DOHH2 (cell line): ENCODE data around the gene CNTNAP2.

Source experiments
- EZH2phosphoT487 ChIP-seq: fragments of 200-600 bp; sonication (generic); IDR thresholded peaks from 2 replicates; pipeline ENCODE4 v1.6.1; 2017; ENCODE audit warnings: borderline replicate concordance, mild to moderate bottlenecking, antibody characterized with exemption, low read length, moderate library complexity, mixed read lengths
- TF ChIP-seq, protein P1 (sequence below): fragments of 200-600 bp; sonication (generic); IDR thresholded peaks from one replicate; pipeline ENCODE4 v1.5.1; 2014; ENCODE audit warnings: antibody characterized with exemption, mild to moderate bottlenecking, low read depth, low read length; ENCODE audit not compliant: poor library complexity, severe bottlenecking

- TF ChIP-seq, protein P1, sequence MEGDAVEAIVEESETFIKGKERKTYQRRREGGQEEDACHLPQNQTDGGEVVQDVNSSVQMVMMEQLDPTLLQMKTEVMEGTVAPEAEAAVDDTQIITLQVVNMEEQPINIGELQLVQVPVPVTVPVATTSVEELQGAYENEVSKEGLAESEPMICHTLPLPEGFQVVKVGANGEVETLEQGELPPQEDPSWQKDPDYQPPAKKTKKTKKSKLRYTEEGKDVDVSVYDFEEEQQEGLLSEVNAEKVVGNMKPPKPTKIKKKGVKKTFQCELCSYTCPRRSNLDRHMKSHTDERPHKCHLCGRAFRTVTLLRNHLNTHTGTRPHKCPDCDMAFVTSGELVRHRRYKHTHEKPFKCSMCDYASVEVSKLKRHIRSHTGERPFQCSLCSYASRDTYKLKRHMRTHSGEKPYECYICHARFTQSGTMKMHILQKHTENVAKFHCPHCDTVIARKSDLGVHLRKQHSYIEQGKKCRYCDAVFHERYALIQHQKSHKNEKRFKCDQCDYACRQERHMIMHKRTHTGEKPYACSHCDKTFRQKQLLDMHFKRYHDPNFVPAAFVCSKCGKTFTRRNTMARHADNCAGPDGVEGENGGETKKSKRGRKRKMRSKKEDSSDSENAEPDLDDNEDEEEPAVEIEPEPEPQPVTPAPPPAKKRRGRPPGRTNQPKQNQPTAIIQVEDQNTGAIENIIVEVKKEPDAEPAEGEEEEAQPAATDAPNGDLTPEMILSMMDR: no peak
- no peak for TF ChIP-seq EZH2phosphoT487
These were observed 2263.1 kb downstream of the CNTNAP2 start for GRCh38 chr7:148379677-148380076.
